IMR-90 (cell line): Measurements from ENCODE around the gene SYS1. TPM values are rescaled to one million over a fixed set of nuclear protein-coding genes. Genes with fewer than 3 reads are reported as not detected.

Experiments used
- ELK1 ChIP-seq: fragments of 150-350 bp; IDR thresholded peaks from 2 replicates; pipeline ENCODE4 v1.6.1; 2016; ENCODE audit warnings: low read depth, mild to moderate bottlenecking, low read length, moderate library complexity, borderline replicate concordance
- FOS ChIP-seq: fragments of 150-350 bp; IDR thresholded peaks from 2 replicates; pipeline ENCODE4 v1.6.1; 2016; ENCODE audit warnings: low read depth, low read length
- POLR2A ChIP-seq: IDR thresholded peaks from 2 replicates; pipeline ENCODE4 v1.6.1; 2012; ENCODE audit warnings: mild to moderate bottlenecking, low read depth, low read length
- SMC3 ChIP-seq: fragments of 150-350 bp; IDR thresholded peaks from 2 replicates; pipeline ENCODE4 v1.6.1; 2016; ENCODE audit warnings: low read depth, mild to moderate bottlenecking, antibody characterized with exemption, low read length, moderate library complexity
- USF2 ChIP-seq: fragments of 150-350 bp; IDR thresholded peaks from 2 replicates; pipeline ENCODE4 v1.6.1; 2017; ENCODE audit warnings: mild to moderate bottlenecking, antibody characterized with exemption, low read length, low read depth
- polyA plus RNA-seq, 3 experiments: library from polyadenylated mRNA; depleted of rRNA; stranded (reverse); fragments of >200 nt; gene quantifications; 2 replicates each; pipeline ENCODE4 v1.2.3, GENCODE V29; 2012; ENCODE audit warnings: low replicate concordance in 1 of 3
- total RNA-seq: library from RNA; depleted of rRNA; stranded (reverse); fragments of >200 nt; gene quantifications from 2 replicates; pipeline ENCODE4 v1.2.3, GENCODE V29; 2012

The SYS1 gene
- total and polyA plus RNA-seq, 2 of the 4 experiments (the other 2 are of a cell fraction), result 12.9 to 24.6 TPM

- no peak for TF ChIP-seq ELK1
- TF ChIP-seq USF2, result no peak
- no peak for TF ChIP-seq POLR2A
- TF ChIP-seq SMC3, result no peak
- TF ChIP-seq FOS, result no peak
These were observed 3.9 kb upstream of the SYS1 start (continued) for GRCh38 chr20:45359069-45359405.
